Endometrial microvascular endothelial cells (primary cell): ENCODE data around the gene PLD5. TPM values are rescaled to one million over a fixed set of nuclear protein-coding genes. Genes with fewer than 3 reads are reported as not detected.
"Not testable (repeated sequence)": the region's sequence is repeated elsewhere in the genome, so short reads cannot be mapped to it uniquely, and the experiment has no call there.

Experiments used
- in situ Hi-C: cut with HindIII; loops from 2 replicates; pipeline ENCODE4 v1.10.0; 2017; ENCODE audit warnings: low sequenced_read_pairs, low pct_unique_long_range_greater_than_20kb; ENCODE audit errors: inconsistent ontology term
- total RNA-seq: library from RNA; depleted of rRNA; stranded (reverse); fragments of >200 nt; gene quantifications from one replicate; pipeline ENCODE4 v1.2.3, GENCODE V29; 2015; ENCODE audit errors: inconsistent ontology term

Gene PLD5
- total RNA-seq, 1 donor from 2014 or later: not detected

GRCh38 chr1:242522304-242522945 lies 2.1 kb downstream of the PLD5 start:
- in situ Hi-C loops: no loop called here

- in situ Hi-C loops: no loop called here
Observed at GRCh38 chr1:242515555-242515954, 8.9 kb downstream of the PLD5 start.

GRCh38 chr1:242506724-242507123 lies 17.8 kb downstream of the PLD5 start:
- in situ Hi-C loops: no loop called here

- in situ Hi-C loops: no loop called here
Observed at GRCh38 chr1:242489545-242489944, 35.0 kb downstream of the PLD5 start.

GRCh38 chr1:242477944-242478343 lies 46.6 kb downstream of the PLD5 start:
- in situ Hi-C loops: no loop called here

- in situ Hi-C loops: no loop called here
Observed at GRCh38 chr1:242470774-242471173, 53.7 kb downstream of the PLD5 start.

GRCh38 chr1:242468784-242469183 lies 55.7 kb downstream of the PLD5 start:
- in situ Hi-C loops: no loop called here

GRCh38 chr1:242467556-242468145 lies 56.8 kb downstream of the PLD5 start:
- in situ Hi-C loops: no loop called here

GRCh38 chr1:242462867-242463266 lies 61.6 kb downstream of the PLD5 start:
- in situ Hi-C loops: no loop called here

- in situ Hi-C loops: not testable (repeated sequence)
Observed at GRCh38 chr1:242459740-242460139, 64.8 kb downstream of the PLD5 start.

- in situ Hi-C loops: no loop called here
Observed at GRCh38 chr1:242456726-242457269, 67.7 kb downstream of the PLD5 start.

- in situ Hi-C loops: no loop called here
Observed at GRCh38 chr1:242455052-242455361, 69.5 kb downstream of the PLD5 start.

- in situ Hi-C loops: no loop called here
Observed at GRCh38 chr1:242454262-242455051, 70.0 kb downstream of the PLD5 start.

- in situ Hi-C loops: no loop called here
Observed at GRCh38 chr1:242452573-242452972, 71.9 kb downstream of the PLD5 start.

- in situ Hi-C loops: no loop called here
Observed at GRCh38 chr1:242449661-242450060, 74.8 kb downstream of the PLD5 start.

- in situ Hi-C loops: no loop called here
Observed at GRCh38 chr1:242448910-242449645, 75.4 kb downstream of the PLD5 start.

GRCh38 chr1:242447689-242448088 lies 76.8 kb downstream of the PLD5 start:
- in situ Hi-C loops: no loop called here

- in situ Hi-C loops: no loop called here
Observed at GRCh38 chr1:242440757-242441156, 83.7 kb downstream of the PLD5 start.

GRCh38 chr1:242435200-242435599 lies 89.3 kb downstream of the PLD5 start:
- in situ Hi-C loops: no loop called here
